ENCODE data around the gene TSNAXIP1. TPM values are rescaled to one million over a fixed set of nuclear protein-coding genes. Genes with fewer than 3 reads are reported as not detected.

TSNAXIP1 gene
- total RNA-seq, 1 experiment from 2014 or later: 1.2 TPM

- DNase-seq (ENCODE audit: low read depth, low spot score) (no peak), ATAC-seq (no peak)
- H3K4me1 ChIP-seq (ENCODE audit: control insufficient read depth in 1 of 2, insufficient read depth in 2 of 2, low read length in 2 of 2): peaks cover 0 to 7% of the 10 kb centered on the region in 2 experiments; a peak in 1 of 4 replicates
- H3K9ac ChIP-seq (ENCODE audit: low read length): no peak overlapping the region
- POLR2A ChIA-PET: no interaction called here
- no peaks in the 10 kb centered on the region for H3K9me3 ChIP-seq (ENCODE audit: control insufficient read depth in 1 of 2, insufficient read depth in 1 of 2, low read depth in 1 of 2, low read length in 2 of 2)
- RAD21 ChIA-PET (ENCODE audit: low non-redundant PET in 1 of 2, low total read pairs in 2 of 2, uncharacterized antibody in 2 of 2, unreplicated experiment in 2 of 2): no interaction called here
- no TSS peak for BruUV-seq (replicated peaks)
- CTCF ChIA-PET: no interaction called here
- no peak for TF ChIP-seq REST (IDR thresholded peaks at IDR 0.05; ENCODE audit: low read depth)
- no peak for TF ChIP-seq EGR1 (IDR thresholded peaks at IDR 0.05; ENCODE audit: low read depth)
- TF ChIP-seq CBX3 (IDR thresholded peaks at IDR 0.05; ENCODE audit: low read depth): no peak
- no peak for TF ChIP-seq EZH2phosphoT487 (IDR thresholded peaks at IDR 0.05; ENCODE audit: borderline replicate concordance)
- H3K27me3 ChIP-seq (ENCODE audit: insufficient read depth, low read length): no peaks in the 10 kb centered on the region
- H4K20me1 ChIP-seq (ENCODE audit: insufficient read depth): no peaks in the 10 kb centered on the region
- intact Hi-C loops (cut with micrococcal nuclease): no loop called here
- H3K4me3 ChIP-seq (replicated peaks in 1 of 2; ENCODE audit: low read depth in 1 of 2, low read length in 2 of 2): no peak overlapping the region
- H3K9me2 ChIP-seq (ENCODE audit: insufficient read depth): no peaks in the 10 kb centered on the region
- H3K4me2 ChIP-seq (ENCODE audit: low read length): no peak overlapping the region
- H2AFZ ChIP-seq (ENCODE audit: low read depth, low read length, poor library complexity, severe bottlenecking): no peak overlapping the region
- peaks cover 22% of the 10 kb centered on the region for H3K79me2 ChIP-seq (ENCODE audit: insufficient read depth, low read length)
- H3K27ac ChIP-seq (ENCODE audit: low read depth, low read length): no peak overlapping the region
- no peaks in the 10 kb centered on the region for H3K36me3 ChIP-seq (ENCODE audit: control insufficient read depth in 1 of 2, insufficient read depth in 2 of 2, low read length in 2 of 2)
Measured at GRCh38 chr16:67782567-67783352, 23.9 kb upstream of the TSNAXIP1 start.

- no peak overlapping the region for H2AFZ ChIP-seq (ENCODE audit: low read depth, low read length, poor library complexity, severe bottlenecking)
- H3K79me2 ChIP-seq (ENCODE audit: insufficient read depth, low read length): peaks cover 22% of the 10 kb centered on the region
- no peak overlapping the region for H3K4me2 ChIP-seq (ENCODE audit: low read length)
- CTCF ChIA-PET: no interaction called here
- H3K9me2 ChIP-seq (ENCODE audit: insufficient read depth): no peaks in the 10 kb centered on the region
- RAD21 ChIA-PET (ENCODE audit: low non-redundant PET in 1 of 2, low total read pairs in 2 of 2, uncharacterized antibody in 2 of 2, unreplicated experiment in 2 of 2): no interaction called here
- POLR2A ChIA-PET: no interaction called here
- H3K27ac ChIP-seq (ENCODE audit: low read depth, low read length): no peak overlapping the region
- no peaks in the 10 kb centered on the region for H3K9me3 ChIP-seq (ENCODE audit: control insufficient read depth in 1 of 2, insufficient read depth in 1 of 2, low read depth in 1 of 2, low read length in 2 of 2)
- H3K4me3 ChIP-seq (replicated peaks in 1 of 2; ENCODE audit: low read depth in 1 of 2, low read length in 2 of 2): no peak overlapping the region
- intact Hi-C loops (cut with micrococcal nuclease): no loop called here
- no peaks in the 10 kb centered on the region for H3K36me3 ChIP-seq (ENCODE audit: control insufficient read depth in 1 of 2, insufficient read depth in 2 of 2, low read length in 2 of 2)
- ATAC-seq: no peak
- no peak overlapping the region for H3K9ac ChIP-seq (ENCODE audit: low read length)
- H4K20me1 ChIP-seq (ENCODE audit: insufficient read depth): no peaks in the 10 kb centered on the region
- DNase-seq (ENCODE audit: low read depth, low spot score): no peak
- BruUV-seq (replicated peaks): no TSS peak
- peaks cover 0 to 7% of the 10 kb centered on the region in 2 experiments; a peak in 1 of 4 replicates for H3K4me1 ChIP-seq (ENCODE audit: control insufficient read depth in 1 of 2, insufficient read depth in 2 of 2, low read length in 2 of 2)
- no peaks in the 10 kb centered on the region for H3K27me3 ChIP-seq (ENCODE audit: insufficient read depth, low read length)
- TF ChIP-seq CEBPB (IDR thresholded peaks at IDR 0.05; ENCODE audit: low read depth) (no peak), ZFX (IDR thresholded peaks at IDR 0.05) (no peak), EZH2 (IDR thresholded peaks at IDR 0.05) (no peak), SP1 (IDR thresholded peaks at IDR 0.05; ENCODE audit: low read depth) (no peak), SRF (IDR thresholded peaks at IDR 0.05; ENCODE audit: low read depth) (no peak), FOSL1 (IDR thresholded peaks at IDR 0.05; ENCODE audit: low read depth) (no peak), ZBTB33 (IDR thresholded peaks at IDR 0.05; ENCODE audit: extremely low read depth, insufficient replicate concordance, low read length) (no peak), EZH2phosphoT487 (IDR thresholded peaks at IDR 0.05; ENCODE audit: borderline replicate concordance) (no peak), TCF7L2 (IDR thresholded peaks at IDR 0.05; ENCODE audit: borderline replicate concordance, extremely low read depth, insufficient read depth, insufficient read length) (no peak), ELF1 (IDR thresholded peaks at IDR 0.05; ENCODE audit: borderline replicate concordance, low read depth) (no peak), JUND (IDR thresholded peaks at IDR 0.05) (no peak), POLR2A (IDR thresholded peaks at IDR 0.05; ENCODE audit: borderline replicate concordance, extremely low read depth, insufficient read depth, insufficient read length) (no peak), RAD21 (IDR thresholded peaks at IDR 0.05; ENCODE audit: low read depth) (no peak), MAX (IDR thresholded peaks at IDR 0.05) (no peak)
Measured at GRCh38 chr16:67783353-67783725, 23.4 kb upstream of the TSNAXIP1 start.
